Activated CD4-positive, alpha-beta T cell treated with anti-CD3 and anti-CD28 coated beads for 4 hours (primary cell): ENCODE results near the gene F3.

Source experiments
- DNase-seq, 2 donors: peaks; one replicate each; pipeline ENCODE4 v3.0.0-alpha.2; 2020

The F3 gene

GRCh38 chr1:94551449-94551848 is 9.9 kb upstream of the F3 start:
- no peak for DNase-seq

- no peak for DNase-seq
Observed at GRCh38 chr1:94550800-94551241, 9.3 kb upstream of the F3 start.

GRCh38 chr1:94550396-94550795 is 8.8 kb upstream of the F3 start:
- DNase-seq, result no peak

GRCh38 chr1:94549706-94550105 is 8.1 kb upstream of the F3 start:
- no peak for DNase-seq

GRCh38 chr1:94544706-94545490 is 3.3 kb upstream of the F3 start:
- DNase-seq, result no peak

GRCh38 chr1:94543893-94544635 is 2.5 kb upstream of the F3 start:
- DNase-seq, result no peak

- no peak for DNase-seq
Observed at GRCh38 chr1:94543001-94543400, 1.4 kb upstream of the F3 start.

GRCh38 chr1:94542088-94542870 is 720 bp upstream of the F3 start:
- no peak for DNase-seq

- DNase-seq, result no peak
Observed at GRCh38 chr1:94540440-94541245, 916 bp downstream of the F3 start.

GRCh38 chr1:94539496-94539895 is 2.1 kb downstream of the F3 start:
- no peak for DNase-seq

- DNase-seq, result no peak
Observed at GRCh38 chr1:94538243-94538827, 3.2 kb downstream of the F3 start.

GRCh38 chr1:94537254-94537653 is 4.3 kb downstream of the F3 start:
- DNase-seq, result no peak

GRCh38 chr1:94535879-94536278 is 5.7 kb downstream of the F3 start:
- DNase-seq, result no peak

- DNase-seq, result no peak
Observed at GRCh38 chr1:94535095-94535494, 6.5 kb downstream of the F3 start.

GRCh38 chr1:94532077-94532476 is 9.5 kb downstream of the F3 start:
- DNase-seq, result no peak

- no peak for DNase-seq
Observed at GRCh38 chr1:94531664-94532063, 9.9 kb downstream of the F3 start.

- DNase-seq, result no peak
Observed at GRCh38 chr1:94530373-94530878, 11.1 kb downstream of the F3 start.

- DNase-seq, result no peak
Observed at GRCh38 chr1:94529416-94529815, 12.1 kb downstream of the F3 start.

- no peak for DNase-seq
Observed at GRCh38 chr1:94528826-94529225, 12.7 kb downstream of the F3 start.

GRCh38 chr1:94528299-94528698 is 13.3 kb downstream of the F3 start:
- no peak for DNase-seq

GRCh38 chr1:94527447-94528031 is 14.0 kb downstream of the F3 start:
- no peak for DNase-seq
